ENCODE measurements around the gene PSMD2.

PSMD2 gene

GRCh38 chr3:184291044-184291737, 7.8 kb upstream of the PSMD2 start:
- Histone ChIP-seq H3K27ac (ENCODE audit: low read depth, low read length) (no peak overlapping the region), H3K36me3 (ENCODE audit: control insufficient read depth, insufficient read depth, low read length) (no peaks in the 10 kb centered on the region), H3K27me3 (ENCODE audit: control insufficient read depth, insufficient read depth, low read length) (no peaks in the 10 kb centered on the region), H3K4me1 (ENCODE audit: control insufficient read depth, insufficient read depth, low read length) (no peaks in the 10 kb centered on the region), H3K4me3 (ENCODE audit: low read length) (no peak overlapping the region), H3K9ac (ENCODE audit: low read length) (no peak overlapping the region)

GRCh38 chr3:184291738-184292445, 7.1 kb upstream of the PSMD2 start:
- H3K27me3 ChIP-seq (ENCODE audit: control insufficient read depth, insufficient read depth, low read length), result no peaks in the 10 kb centered on the region
- H3K4me1 ChIP-seq (ENCODE audit: control insufficient read depth, insufficient read depth, low read length), result no peaks in the 10 kb centered on the region
- no peak overlapping the region for H3K27ac ChIP-seq (ENCODE audit: low read depth, low read length)
- H3K36me3 ChIP-seq (ENCODE audit: control insufficient read depth, insufficient read depth, low read length), result no peaks in the 10 kb centered on the region
- no peak overlapping the region for H3K4me3 ChIP-seq (ENCODE audit: low read length)
- H3K9ac ChIP-seq (ENCODE audit: low read length), result no peak overlapping the region

GRCh38 chr3:184295771-184296170, 3.3 kb upstream of the PSMD2 start:
- Histone ChIP-seq H3K4me3 (ENCODE audit: low read length) (no peak overlapping the region), H3K9ac (ENCODE audit: low read length) (no peak overlapping the region), H3K4me1 (ENCODE audit: control insufficient read depth, insufficient read depth, low read length) (peaks cover 10% of the 10 kb centered on the region), H3K27me3 (ENCODE audit: control insufficient read depth, insufficient read depth, low read length) (no peaks in the 10 kb centered on the region), H3K27ac (ENCODE audit: low read depth, low read length) (no peak overlapping the region), H3K36me3 (ENCODE audit: control insufficient read depth, insufficient read depth, low read length) (peaks cover 6% of the 10 kb centered on the region)

- Histone ChIP-seq H3K36me3 (ENCODE audit: control insufficient read depth, insufficient read depth, low read length) (peaks cover 12% of the 10 kb centered on the region), H3K9ac (ENCODE audit: low read length) (no peak overlapping the region), H3K4me3 (ENCODE audit: low read length) (no peak overlapping the region), H3K27ac (ENCODE audit: low read depth, low read length) (no peak overlapping the region), H3K4me1 (ENCODE audit: control insufficient read depth, insufficient read depth, low read length) (peaks cover 10% of the 10 kb centered on the region), H3K27me3 (ENCODE audit: control insufficient read depth, insufficient read depth, low read length) (no peaks in the 10 kb centered on the region)
These were observed 2.4 kb upstream of the PSMD2 start for GRCh38 chr3:184296616-184297015.

- Histone ChIP-seq H3K27ac (ENCODE audit: low read depth, low read length) (peak overlapping the region; percentile 57), H3K4me1 (ENCODE audit: control insufficient read depth, insufficient read depth, low read length) (peaks cover 10% of the 10 kb centered on the region), H3K27me3 (ENCODE audit: control insufficient read depth, insufficient read depth, low read length) (no peaks in the 10 kb centered on the region), H3K9ac (ENCODE audit: low read length) (peak overlapping the region; percentile 74), H3K4me3 (ENCODE audit: low read length) (peak overlapping the region; percentile 95), H3K36me3 (ENCODE audit: control insufficient read depth, insufficient read depth, low read length) (peaks cover 43% of the 10 kb centered on the region)
These were observed 692 bp downstream of the PSMD2 start for GRCh38 chr3:184299488-184300377.

- peaks cover 43% of the 10 kb centered on the region for H3K36me3 ChIP-seq (ENCODE audit: control insufficient read depth, insufficient read depth, low read length)
- no peaks in the 10 kb centered on the region for H3K27me3 ChIP-seq (ENCODE audit: control insufficient read depth, insufficient read depth, low read length)
- H3K9ac ChIP-seq (ENCODE audit: low read length), result no peak overlapping the region
- peaks cover 10% of the 10 kb centered on the region for H3K4me1 ChIP-seq (ENCODE audit: control insufficient read depth, insufficient read depth, low read length)
- H3K4me3 ChIP-seq (ENCODE audit: low read length), result peak overlapping the region; percentile 95
- H3K27ac ChIP-seq (ENCODE audit: low read depth, low read length), result no peak overlapping the region
These were observed 1.3 kb downstream of the PSMD2 start for GRCh38 chr3:184300378-184300720.

- Histone ChIP-seq H3K27me3 (ENCODE audit: control insufficient read depth, insufficient read depth, low read length) (no peaks in the 10 kb centered on the region), H3K4me3 (ENCODE audit: low read length) (no peak overlapping the region), H3K36me3 (ENCODE audit: control insufficient read depth, insufficient read depth, low read length) (peaks cover 69% of the 10 kb centered on the region), H3K4me1 (ENCODE audit: control insufficient read depth, insufficient read depth, low read length) (no peaks in the 10 kb centered on the region), H3K27ac (ENCODE audit: low read depth, low read length) (no peak overlapping the region), H3K9ac (ENCODE audit: low read length) (no peak overlapping the region)
These were observed 6.5 kb downstream of the PSMD2 start for GRCh38 chr3:184305577-184305976.

- H3K36me3 ChIP-seq (ENCODE audit: control insufficient read depth, insufficient read depth, low read length), result peaks cover 62% of the 10 kb centered on the region
- no peak overlapping the region for H3K4me3 ChIP-seq (ENCODE audit: low read length)
- H3K27me3 ChIP-seq (ENCODE audit: control insufficient read depth, insufficient read depth, low read length), result no peaks in the 10 kb centered on the region
- no peak overlapping the region for H3K27ac ChIP-seq (ENCODE audit: low read depth, low read length)
- no peaks in the 10 kb centered on the region for H3K4me1 ChIP-seq (ENCODE audit: control insufficient read depth, insufficient read depth, low read length)
- H3K9ac ChIP-seq (ENCODE audit: low read length), result no peak overlapping the region
These were observed 7.4 kb downstream of the PSMD2 start for GRCh38 chr3:184306341-184306972.

GRCh38 chr3:184307915-184308314, 8.9 kb downstream of the PSMD2 start:
- H3K4me1 ChIP-seq (ENCODE audit: control insufficient read depth, insufficient read depth, low read length), result no peaks in the 10 kb centered on the region
- no peak overlapping the region for H3K27ac ChIP-seq (ENCODE audit: low read depth, low read length)
- H3K27me3 ChIP-seq (ENCODE audit: control insufficient read depth, insufficient read depth, low read length), result no peaks in the 10 kb centered on the region
- no peak overlapping the region for H3K9ac ChIP-seq (ENCODE audit: low read length)
- no peak overlapping the region for H3K4me3 ChIP-seq (ENCODE audit: low read length)
- H3K36me3 ChIP-seq (ENCODE audit: control insufficient read depth, insufficient read depth, low read length), result peaks cover 49% of the 10 kb centered on the region

GRCh38 chr3:184308744-184309143, 9.7 kb downstream of the PSMD2 start:
- no peaks in the 10 kb centered on the region for H3K27me3 ChIP-seq (ENCODE audit: control insufficient read depth, insufficient read depth, low read length)
- peaks cover 40% of the 10 kb centered on the region for H3K36me3 ChIP-seq (ENCODE audit: control insufficient read depth, insufficient read depth, low read length)
- no peak overlapping the region for H3K4me3 ChIP-seq (ENCODE audit: low read length)
- H3K9ac ChIP-seq (ENCODE audit: low read length), result no peak overlapping the region
- no peak overlapping the region for H3K27ac ChIP-seq (ENCODE audit: low read depth, low read length)
- H3K4me1 ChIP-seq (ENCODE audit: control insufficient read depth, insufficient read depth, low read length), result no peaks in the 10 kb centered on the region

- no peak overlapping the region for H3K9ac ChIP-seq (ENCODE audit: low read length)
These were observed 12.6 kb downstream of the PSMD2 start for GRCh38 chr3:184311633-184312032.

GRCh38 chr3:184314363-184314699, 15.3 kb downstream of the PSMD2 start, which contains the start of gene EIF4G1:
TSS of gene EIF4G1 (plus strand) at chr3:184314606. CDS start at chr3:184315797, 1,191 bp downstream.
- Histone ChIP-seq H3K27ac (ENCODE audit: low read depth, low read length) (peak within 1 kb of the TSS; percentile 98), H3K27me3 (ENCODE audit: control insufficient read depth, insufficient read depth, low read length) (no peaks in the 10 kb centered on the region)

More at GRCh38 chr3:184311633-184312032, 12.6 kb downstream of the PSMD2 start:
- Histone ChIP-seq H3K4me1 (ENCODE audit: control insufficient read depth, insufficient read depth, low read length) (peaks cover 7% of the 10 kb centered on the region), H3K27ac (ENCODE audit: low read depth, low read length) (no peak overlapping the region), H3K4me3 (ENCODE audit: low read length) (no peak overlapping the region), H3K36me3 (ENCODE audit: control insufficient read depth, insufficient read depth, low read length) (peaks cover 18% of the 10 kb centered on the region), H3K27me3 (ENCODE audit: control insufficient read depth, insufficient read depth, low read length) (no peaks in the 10 kb centered on the region)

More at GRCh38 chr3:184314363-184314699, 15.3 kb downstream of the PSMD2 start, which contains the start of gene EIF4G1:
- H3K4me1 ChIP-seq (ENCODE audit: control insufficient read depth, insufficient read depth, low read length), result peaks cover 13% of the 10 kb centered on the region
- peak within 1 kb of the TSS; percentile 99 for H3K9ac ChIP-seq (ENCODE audit: low read length)
- peaks cover 5% of the 10 kb centered on the region for H3K36me3 ChIP-seq (ENCODE audit: control insufficient read depth, insufficient read depth, low read length)
- H3K4me3 ChIP-seq (ENCODE audit: low read length), result peak within 1 kb of the TSS; percentile 94

Data from rectal smooth muscle tissue (tissue), 1 donor.